GM18526 (cell line): ENCODE data around the gene MRC2.

Experiments used
- POLR2A ChIP-seq: IDR thresholded peaks from 3 replicates; pipeline ENCODE4 v1.6.1; 2011; ENCODE audit not compliant: insufficient read length; ENCODE audit errors: extremely low read depth

The MRC2 gene

GRCh38 chr17:62676952-62677596, 49.6 kb downstream of the MRC2 start:
- TF ChIP-seq POLR2A, result no peak

- TF ChIP-seq POLR2A, result no peak
These were observed 50.9 kb downstream of the MRC2 start for GRCh38 chr17:62678214-62678919.

- TF ChIP-seq POLR2A, result no peak
These were observed 52.5 kb downstream of the MRC2 start for GRCh38 chr17:62679866-62680377.

GRCh38 chr17:62680541-62681052, 53.1 kb downstream of the MRC2 start:
- no peak for TF ChIP-seq POLR2A

- TF ChIP-seq POLR2A, result no peak
These were observed 53.8 kb downstream of the MRC2 start for GRCh38 chr17:62681061-62681938.

- TF ChIP-seq POLR2A, result no peak
These were observed 54.5 kb downstream of the MRC2 start for GRCh38 chr17:62681939-62682381.

- TF ChIP-seq POLR2A, result no peak
These were observed 56.7 kb downstream of the MRC2 start for GRCh38 chr17:62684179-62684578.

GRCh38 chr17:62687997-62688396, 60.5 kb downstream of the MRC2 start:
- no peak for TF ChIP-seq POLR2A

- TF ChIP-seq POLR2A, result no peak
These were observed 61.1 kb downstream of the MRC2 start for GRCh38 chr17:62688398-62689160.

GRCh38 chr17:62689441-62690167, 62.1 kb downstream of the MRC2 start:
- TF ChIP-seq POLR2A, result no peak

GRCh38 chr17:62690168-62690897, 62.9 kb downstream of the MRC2 start:
- TF ChIP-seq POLR2A, result no peak

- no peak for TF ChIP-seq POLR2A
These were observed 64.7 kb downstream of the MRC2 start for GRCh38 chr17:62692159-62692651.
